GM20431 (cell line): Measurements from ENCODE around the gene NR5A2.

Experiments used
- in situ Hi-C: fragments of 300-500 bp; cut with MseI, MboI; formaldehyde crosslinking; loops from one replicate; pipeline ENCODE4 v1.15.0; 2020; ENCODE audit warnings: low sequenced_read_pairs; ENCODE audit not compliant: unreplicated experiment

The NR5A2 gene

DNA sequence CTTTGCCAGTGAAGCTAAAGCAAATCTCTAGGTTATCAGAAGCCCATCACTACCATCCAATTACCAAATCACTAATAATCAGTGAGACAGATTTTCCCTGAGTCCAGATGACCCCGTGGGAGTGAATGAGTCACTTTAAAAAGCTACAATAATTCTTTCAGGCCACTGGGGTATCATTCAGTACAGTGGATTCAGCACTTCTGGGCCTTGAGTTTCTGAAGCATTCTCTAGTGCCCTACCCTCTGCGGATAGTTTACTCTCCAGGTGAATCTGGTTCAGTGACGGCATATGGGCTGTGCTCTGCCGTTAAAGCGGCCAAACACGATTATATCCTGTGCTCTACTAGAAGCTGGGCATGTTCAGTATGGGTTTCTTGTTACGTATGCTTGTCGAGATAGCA, 26.1 kb downstream of the NR5A2 start:
- in situ Hi-C loops = no loop called here

DNA sequence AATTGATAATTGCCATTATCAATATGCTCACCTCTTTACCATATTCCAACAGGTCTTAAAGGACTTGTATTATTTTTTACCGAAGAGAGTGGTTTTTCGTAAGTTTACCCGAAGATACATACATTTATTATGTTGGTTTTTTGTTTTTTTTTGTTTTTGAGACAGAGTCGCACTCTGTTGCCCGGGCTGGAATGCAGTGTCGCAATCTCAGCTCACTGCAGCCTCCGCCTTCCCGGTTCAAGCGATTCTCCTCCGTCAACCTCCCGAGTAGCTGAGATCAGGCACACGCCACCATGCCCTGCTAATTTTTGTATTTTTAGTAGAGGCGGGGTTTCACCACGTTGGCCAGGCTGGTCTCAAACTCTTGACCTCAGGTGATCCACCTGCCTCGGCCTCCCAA, 30.8 kb downstream of the NR5A2 start:
- in situ Hi-C loops = no loop called here

DNA sequence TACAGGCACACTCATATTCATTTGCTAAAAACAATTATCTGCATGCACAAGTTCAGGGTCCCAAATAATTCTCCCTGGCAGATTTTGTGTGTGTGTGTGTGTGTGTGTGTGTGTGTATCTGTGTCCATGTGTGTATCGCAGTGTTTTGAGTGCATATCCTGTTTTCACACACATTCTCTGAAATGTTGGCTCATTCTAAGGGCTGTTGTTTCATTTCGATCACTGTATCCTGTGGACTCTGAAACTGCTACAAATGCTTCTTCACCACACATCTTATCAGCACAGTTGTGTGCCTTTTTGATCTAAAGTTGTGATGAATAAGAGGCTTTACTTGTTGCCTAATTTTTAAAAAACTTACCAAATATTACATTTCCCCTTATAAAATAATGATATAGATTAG, 34.6 kb downstream of the NR5A2 start:
- in situ Hi-C loops = no loop called here

DNA sequence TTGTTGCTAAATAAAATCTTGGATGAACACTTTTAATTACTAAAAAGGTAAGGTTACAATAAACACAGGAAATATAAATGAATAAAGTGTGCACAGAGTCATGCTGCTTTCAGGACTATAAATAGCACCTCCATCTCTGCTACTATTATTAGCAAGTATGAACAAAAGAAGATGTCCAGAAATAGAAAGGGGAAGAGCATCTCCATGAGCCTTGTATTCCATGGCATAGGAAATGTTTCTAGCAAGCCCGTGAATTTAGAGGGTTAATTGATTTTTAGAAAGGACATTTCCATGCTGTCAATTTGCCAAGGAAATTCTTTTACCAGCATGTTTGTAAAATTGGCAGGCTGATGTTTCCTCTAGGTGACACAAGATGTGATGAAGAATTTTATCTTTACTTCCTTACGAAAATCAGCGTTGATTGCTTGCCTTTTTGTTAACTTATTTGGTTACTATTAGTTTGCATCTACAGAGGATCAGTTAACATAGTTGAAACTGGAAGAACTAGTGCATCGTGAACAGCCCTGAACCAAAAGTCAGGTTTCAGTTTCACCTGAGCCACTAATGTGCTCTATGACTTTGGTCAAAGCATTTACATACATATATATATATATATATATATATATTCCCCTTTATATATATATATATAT, 45.3 kb downstream of the NR5A2 start:
- in situ Hi-C loops = no loop called here

DNA sequence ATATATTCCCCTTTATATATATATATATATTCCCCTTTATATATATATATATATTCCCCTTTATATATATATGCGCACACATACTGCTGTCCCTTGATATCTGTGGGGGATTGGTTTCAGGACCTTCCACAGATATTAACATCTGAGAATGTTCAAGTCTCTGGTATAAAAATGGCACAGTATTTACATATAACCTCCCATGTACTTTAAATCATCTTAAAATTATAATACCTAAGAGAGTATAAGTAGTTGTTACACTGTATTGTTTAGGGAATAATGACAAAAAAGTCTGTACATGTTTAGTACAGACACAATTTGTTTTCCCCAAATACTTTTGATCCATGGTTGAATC, 45.8 kb downstream of the NR5A2 start:
- in situ Hi-C loops = no loop called here

DNA sequence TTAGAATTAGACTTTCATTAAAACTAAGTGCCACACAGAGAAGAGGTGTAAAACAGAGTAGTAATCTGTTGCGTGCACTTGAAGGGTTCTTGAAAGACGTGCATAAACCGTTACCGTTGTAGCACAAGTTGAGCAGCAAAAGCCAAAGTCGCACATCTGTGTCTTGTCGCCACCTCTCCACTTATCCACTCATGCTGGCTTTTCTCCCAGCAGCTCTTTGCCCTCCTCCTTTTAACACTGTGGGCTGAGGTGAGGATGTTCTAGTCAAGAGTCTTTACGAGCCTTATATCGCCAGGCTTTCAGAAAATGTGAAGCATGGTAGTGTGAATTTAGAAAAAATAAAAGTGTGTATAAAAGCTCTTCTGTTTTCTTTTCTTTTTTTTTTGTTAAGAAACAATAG, 48.0 kb downstream of the NR5A2 start:
- in situ Hi-C loops = no loop called here

DNA sequence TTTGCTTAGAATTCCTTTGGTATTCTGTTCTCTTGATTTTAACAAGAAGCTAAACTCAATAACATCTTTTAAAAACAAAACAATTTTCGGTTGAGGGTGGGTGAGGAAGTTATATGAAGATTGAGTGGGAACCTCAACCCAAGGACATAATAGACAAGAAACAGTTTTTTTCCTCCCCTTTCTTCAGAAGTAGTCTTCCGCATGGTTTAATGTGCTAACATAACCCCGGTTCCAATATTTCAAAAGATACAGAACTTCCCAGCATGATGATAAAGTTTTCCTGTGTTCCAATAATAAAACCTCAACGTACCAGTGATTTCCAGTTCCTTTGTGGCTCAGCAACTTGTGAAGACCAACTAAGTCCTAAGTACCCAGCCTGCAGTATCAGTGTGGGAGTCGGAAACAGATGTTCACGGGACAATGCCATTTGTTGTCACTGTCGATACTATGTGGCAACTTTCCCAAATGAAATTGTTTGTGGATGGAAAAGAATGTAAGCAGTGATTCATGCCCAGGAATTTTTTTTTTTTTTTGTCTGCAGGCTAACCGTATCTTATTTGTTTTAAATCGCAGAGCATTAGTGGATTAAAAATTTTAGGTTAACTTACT, 48.5 kb downstream of the NR5A2 start:
- in situ Hi-C loops = no loop called here

DNA sequence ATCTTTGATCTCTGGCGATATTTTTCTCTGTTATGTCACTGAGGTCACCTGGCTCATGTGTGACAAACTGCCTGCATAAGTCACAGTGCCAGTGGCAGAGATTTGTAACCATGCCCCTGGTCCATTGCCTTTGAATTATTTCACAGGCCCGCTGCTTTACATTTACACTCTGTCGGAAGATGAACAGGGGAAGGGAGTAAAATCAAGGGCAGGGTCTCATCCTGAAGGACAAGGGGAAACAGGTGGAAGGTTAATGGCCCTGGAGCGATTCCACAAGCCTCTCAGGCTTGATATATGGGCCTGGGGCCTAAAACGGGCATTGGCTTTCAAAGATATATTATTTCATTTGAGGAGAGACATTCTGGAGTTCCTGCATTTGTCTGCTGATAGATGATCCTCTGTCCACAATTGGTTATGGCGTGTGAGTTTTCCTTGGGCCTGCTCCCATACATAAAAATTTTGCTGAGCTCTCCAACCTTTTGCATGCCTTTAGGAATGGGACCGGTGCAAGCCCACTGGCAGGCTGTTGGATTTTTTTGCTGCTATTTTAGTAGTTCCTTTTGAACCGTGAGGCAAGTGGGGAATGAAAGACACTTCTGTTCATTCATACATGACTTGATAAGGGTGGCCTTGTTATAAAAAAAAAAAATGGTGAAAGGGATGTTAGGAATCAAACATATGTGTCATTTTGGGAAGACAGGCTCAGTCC, 51.9 kb downstream of the NR5A2 start:
- in situ Hi-C loops = no loop called here

DNA sequence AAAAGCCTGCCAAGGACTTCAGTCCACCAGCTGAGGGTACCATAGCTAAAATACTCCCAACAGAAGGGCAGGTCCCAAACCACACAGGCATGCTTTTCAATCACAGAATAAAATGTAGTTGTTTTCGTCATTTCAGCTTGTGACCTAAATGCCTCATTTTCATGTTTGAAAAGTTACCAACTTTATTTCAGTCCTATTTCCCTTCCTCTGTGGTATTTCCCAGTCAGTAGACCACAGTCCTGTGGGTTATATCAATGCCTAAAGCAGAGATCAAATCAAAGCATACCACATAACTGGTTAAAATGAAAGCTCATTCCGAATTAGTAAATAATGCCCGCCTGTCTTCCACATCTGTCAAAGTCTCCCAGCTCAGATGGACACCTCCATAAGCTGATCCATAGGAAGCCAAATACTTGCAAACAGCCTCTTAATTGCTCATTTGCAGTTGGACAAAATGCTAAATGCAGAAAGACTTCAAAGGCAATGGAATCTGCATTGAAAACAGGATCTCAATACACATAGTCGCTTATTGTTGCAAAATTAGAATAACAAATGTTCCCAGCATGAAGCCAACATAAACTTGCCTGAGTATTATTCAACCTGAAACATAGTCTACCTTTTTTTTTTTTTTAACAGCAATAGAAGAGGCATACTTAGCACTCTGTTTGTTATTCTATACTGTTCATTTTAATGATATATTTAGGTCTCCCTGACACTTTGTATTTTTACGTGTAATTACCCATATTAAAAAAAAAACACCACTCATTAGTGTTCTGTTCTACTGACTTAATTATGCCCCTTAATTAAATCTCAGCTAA, 53.9 kb downstream of the NR5A2 start:
- in situ Hi-C loops = no loop called here

DNA sequence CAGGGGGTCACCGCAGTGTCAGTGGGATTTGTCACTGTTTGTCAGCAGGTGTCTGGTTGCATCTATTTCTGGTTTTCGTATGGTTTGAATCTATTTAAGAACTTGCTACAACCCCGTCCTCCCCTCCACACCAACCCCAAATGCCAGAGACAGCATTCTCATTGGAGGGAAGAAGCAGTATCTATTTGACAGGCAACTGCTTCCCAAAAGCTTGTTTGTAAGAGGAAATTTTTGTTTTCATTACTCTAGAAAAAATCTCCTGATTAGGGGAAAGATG, 54.4 kb downstream of the NR5A2 start:
- in situ Hi-C loops = no loop called here

DNA sequence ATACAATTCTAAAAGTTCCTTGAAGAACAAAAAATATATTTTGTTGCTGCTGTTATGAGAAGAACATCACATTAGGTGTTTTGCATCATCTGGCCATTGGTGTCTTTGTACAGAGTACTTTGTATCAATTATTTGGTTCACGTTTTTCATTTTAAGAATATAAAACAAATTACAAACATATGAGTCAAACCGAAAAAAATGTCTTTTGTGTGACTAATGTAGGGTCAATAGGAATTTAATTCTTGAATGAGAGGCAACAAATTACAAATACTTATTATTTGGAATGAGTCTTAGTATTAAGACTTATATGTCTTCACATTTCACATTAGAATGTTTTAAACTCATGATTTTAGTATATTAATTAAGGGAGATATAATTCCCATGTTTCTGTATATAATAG, 54.8 kb downstream of the NR5A2 start:
- in situ Hi-C loops = no loop called here

DNA sequence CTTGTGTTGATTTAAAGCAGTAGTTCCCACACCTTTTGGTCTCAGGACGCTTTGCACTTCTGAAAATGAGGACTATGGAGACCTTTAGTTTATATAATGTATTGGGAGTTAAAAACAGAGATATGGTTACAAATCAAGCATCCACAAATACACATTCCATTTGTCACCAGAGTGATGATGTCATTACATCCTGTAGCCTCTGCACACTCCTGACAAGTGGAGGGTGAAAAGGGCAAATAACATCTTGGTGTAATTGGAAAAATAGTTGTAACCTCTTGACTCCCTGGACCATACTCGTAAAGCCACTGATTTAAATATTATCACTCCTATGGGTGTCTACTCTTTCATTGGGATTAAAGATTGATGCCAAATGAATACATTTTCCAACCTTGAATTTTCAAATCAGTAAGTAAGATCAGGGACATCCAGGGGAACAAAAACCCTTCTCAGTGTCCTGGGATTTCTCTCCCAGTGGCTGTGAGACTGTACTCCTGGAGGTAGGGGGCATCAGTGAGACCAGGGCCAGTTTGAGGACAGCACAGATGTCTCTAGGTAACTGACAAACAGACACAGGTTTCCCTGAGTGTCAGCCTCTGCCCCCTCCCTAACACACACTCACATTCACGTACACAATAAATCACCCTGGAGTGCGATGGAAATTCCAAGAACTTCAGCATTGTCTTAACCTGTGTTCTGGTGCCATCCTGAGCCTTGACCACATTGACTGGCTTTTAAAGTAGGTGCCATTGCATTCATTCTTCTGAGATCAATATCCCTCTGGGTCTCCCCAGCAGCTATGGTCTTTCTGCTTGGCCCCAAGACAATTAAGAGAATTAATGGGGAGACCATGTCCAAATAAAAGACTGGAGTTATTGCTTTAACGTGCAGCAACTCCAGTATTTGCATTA, 63.0 kb downstream of the NR5A2 start:
- in situ Hi-C loops = no loop called here

DNA sequence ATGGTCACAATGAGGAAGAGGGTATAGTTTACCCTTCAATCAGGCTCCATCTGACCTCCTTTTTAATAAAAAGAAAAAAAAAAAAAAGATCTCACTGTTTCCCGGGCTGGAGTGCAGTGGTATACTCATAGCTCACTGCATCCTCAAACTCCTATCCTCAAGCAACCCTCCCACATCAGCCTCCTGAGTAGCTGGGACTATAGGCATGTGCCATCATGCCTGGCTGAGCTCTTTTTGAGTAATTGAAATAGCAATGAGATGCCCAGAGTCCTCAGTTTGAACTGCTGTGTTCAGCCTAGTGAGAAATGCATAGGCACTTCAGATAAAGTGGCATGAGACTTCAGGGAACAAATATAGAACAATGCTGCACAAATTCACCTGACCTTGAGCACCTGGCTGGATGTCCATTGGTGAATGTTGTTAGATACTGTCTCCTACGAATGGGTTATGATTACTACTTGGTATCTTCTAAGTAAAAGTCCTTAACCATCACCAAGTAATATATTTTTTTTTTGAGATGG, 67.6 kb downstream of the NR5A2 start:
- in situ Hi-C loops = no loop called here

DNA sequence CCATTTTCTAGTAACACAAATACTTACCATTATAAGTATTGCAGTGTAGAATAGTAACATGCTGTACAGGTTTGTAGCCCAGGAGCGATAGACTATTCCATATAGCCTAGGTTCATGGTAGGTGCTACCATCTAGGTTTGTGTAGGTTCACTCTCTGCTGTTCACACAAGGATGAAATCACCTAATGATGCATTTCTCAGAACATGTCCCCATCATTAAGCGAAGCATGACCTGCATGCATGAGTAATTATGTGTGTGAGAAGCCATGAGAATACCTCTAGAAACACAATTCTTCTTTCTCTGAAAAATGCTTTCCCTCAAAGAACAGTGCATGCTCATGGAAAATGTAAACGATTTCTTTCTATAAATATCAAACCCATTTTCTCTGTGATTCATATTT, 69.3 kb downstream of the NR5A2 start:
- in situ Hi-C loops = no loop called here

DNA sequence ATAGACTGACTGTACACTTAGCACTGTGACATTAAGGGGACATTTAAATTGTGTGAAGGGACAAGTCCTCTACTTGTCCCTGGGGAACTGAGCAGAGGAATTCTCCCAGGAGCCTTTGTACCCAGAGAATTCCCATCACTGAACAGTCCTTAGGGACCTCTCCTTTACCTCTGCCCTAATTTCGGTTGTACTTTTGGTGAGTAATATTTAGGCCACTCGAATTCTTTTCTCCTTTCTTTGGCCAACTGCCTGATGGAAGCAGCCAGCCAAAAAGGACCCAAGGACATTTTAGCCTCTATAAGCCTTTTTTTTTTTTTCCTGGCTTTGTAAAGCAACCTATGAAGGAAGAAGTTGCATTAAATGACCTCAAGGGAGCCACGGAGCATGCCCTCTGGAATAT, 71.5 kb downstream of the NR5A2 start:
- in situ Hi-C loops = no loop called here

DNA sequence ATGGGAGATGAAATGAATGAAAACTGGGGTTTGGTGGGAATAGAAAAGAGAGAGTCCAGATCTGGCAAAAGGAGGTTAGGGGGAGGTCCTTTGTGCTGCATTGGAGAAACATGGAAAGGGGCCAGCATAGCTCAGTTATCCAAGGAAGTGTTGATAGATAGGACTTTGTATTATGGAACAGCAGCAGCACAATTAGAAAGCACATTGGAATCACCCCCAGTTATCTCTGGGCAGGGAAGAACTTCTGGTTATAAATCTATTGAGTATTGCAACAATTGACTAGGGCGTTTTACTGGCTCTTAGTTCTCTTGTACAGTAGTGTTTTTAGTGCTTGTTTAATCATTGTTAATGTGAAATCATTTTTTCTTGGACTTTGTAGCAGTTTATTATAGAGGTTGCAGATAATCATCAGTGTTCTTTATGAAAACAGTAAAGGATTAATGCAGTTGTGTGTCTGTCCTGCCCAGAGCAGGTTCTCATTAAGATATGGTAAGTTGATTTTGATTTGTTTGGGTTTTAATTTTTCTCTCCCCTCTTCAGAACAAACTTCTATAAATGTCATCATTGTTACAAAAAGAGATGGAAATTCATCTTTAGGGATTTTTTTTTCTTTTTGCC, 76.6 kb downstream of the NR5A2 start:
- in situ Hi-C loops = no loop called here

DNA sequence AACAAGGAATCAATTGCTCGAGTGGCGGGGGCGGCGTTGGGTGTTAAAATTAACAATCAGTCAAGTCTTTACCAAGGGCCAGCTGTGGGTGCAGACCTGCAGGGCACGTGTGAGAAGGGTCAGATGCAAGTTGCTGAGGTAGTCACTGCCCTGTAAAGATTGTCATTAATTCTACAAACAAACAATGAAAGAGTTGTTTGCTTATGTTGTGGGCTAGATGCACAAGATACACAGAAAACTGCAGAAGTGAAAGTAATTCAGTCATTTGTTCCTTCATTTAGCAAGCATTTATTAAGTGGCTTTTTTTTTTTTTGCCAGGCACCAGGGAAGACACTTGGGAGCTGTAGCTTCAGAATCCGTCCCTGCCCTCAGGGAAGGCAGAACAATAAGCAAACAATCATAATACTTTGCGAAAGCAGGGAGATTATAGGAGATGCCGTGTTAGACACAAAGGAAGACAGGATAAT, 79.5 kb downstream of the NR5A2 start:
- in situ Hi-C loops = no loop called here

DNA sequence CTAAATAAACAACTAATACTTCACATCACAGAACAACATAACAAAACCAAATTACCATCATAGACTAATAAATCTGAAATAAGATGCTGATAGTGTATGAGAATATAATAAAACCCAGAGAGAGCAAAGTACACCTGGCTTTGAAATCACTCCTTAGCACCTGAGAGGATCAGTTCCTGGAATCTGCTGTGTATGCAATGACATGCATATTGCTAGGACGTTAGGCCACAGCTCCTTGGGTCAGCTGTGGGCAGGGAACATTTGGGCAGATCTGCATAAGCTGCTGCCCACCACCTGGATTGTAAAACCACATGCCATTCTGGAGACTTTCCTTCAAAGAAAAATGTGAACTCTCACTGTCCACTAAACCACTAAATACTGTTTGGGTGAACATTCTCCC, 81.1 kb downstream of the NR5A2 start:
- in situ Hi-C loops = no loop called here

DNA sequence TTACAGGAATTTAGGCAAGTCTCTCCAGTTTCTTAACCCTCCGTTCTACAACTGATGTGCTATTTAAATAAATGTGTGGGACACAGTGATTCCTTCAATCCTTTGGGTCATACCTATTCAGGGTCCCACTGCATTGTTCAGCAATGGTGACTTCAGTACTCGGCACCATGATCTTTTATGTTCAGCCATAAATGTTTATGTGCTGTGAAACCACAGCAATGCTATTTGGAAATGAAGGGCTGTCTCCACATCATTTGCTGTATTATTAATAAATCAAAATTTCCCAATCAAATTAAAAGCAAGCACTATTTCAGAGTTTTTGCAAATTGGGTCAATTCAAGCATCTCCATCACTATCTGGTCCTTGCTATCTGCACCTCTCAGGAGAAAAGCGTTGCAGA, 84.8 kb downstream of the NR5A2 start:
- in situ Hi-C loops = no loop called here
